IMR-90 (cell line): ENCODE results near the gene SCAF11. TPM values are rescaled to one million over a fixed set of nuclear protein-coding genes. Genes with fewer than 3 reads are reported as not detected.

Experiments
- ATAC-seq: fragments of 200-7000 bp; cut with Tn5 transposase; 2 replicates; pipeline ENCODE4 v1.9.1; 2020; ENCODE audit warnings: low read depth, mild to moderate bottlenecking, moderate library complexity
- BruUV-seq: library from RNA; stranded (reverse); fragments of 400-500 nt; replicated peaks from 2 replicates; lab custom pipeline; 2021; lab: Mats Ljungman, UMichigan
- CTCF ChIA-PET: fragments of 300-600 bp; formaldehyde crosslinking; extraction: SDS; loops from one replicate; lab custom pipeline; 2021; ENCODE audit warnings: antibody characterized with exemption; lab: Yijun Ruan, JAX
- POLR2A ChIA-PET: fragments of 300-600 bp; sonication (Branson Sonifier 250); formaldehyde crosslinking; loops from one replicate; lab custom pipeline; 2022; ENCODE audit warnings: antibody characterized with exemption; ENCODE audit not compliant: unreplicated experiment; lab: Charles Lee
- DNase-seq: peaks from one replicate; pipeline ENCODE4 v3.0.0; 2013
- H2AFZ ChIP-seq: replicated peaks from 2 replicates; pipeline ENCODE3; 2013; ENCODE audit warnings: low read length, mild to moderate bottlenecking; ENCODE audit not compliant: poor library complexity
- H2AK5ac ChIP-seq: 2 replicates; pipeline ENCODE4 v1.6.1; 2013; ENCODE audit warnings: low read depth, low read length, inconsistent platforms
- H2AK9ac ChIP-seq: replicated peaks from 2 replicates; pipeline ENCODE3; 2013; ENCODE audit warnings: mild to moderate bottlenecking, low read depth, low read length, moderate library complexity; ENCODE audit not compliant: poor library complexity
- H2BK120ac ChIP-seq: 2 replicates; pipeline ENCODE4 v1.6.1; 2013; ENCODE audit warnings: low read depth, low read length, inconsistent platforms
- H2BK15ac ChIP-seq: 3 replicates; pipeline ENCODE4 v1.6.1; 2013; ENCODE audit warnings: low read depth, low read length, inconsistent platforms
- H2BK20ac ChIP-seq: 2 replicates; pipeline ENCODE4 v1.6.1; 2013; ENCODE audit warnings: low read depth, mild to moderate bottlenecking, inconsistent platforms, low read length, moderate library complexity
- H2BK5ac ChIP-seq: 2 replicates; pipeline ENCODE4 v1.6.1; 2013; ENCODE audit warnings: mild to moderate bottlenecking, low read depth, low read length, inconsistent platforms; ENCODE audit not compliant: poor library complexity, severe bottlenecking
- H3K14ac ChIP-seq: replicated peaks from 2 replicates; pipeline ENCODE4 v1.6.1; 2013; ENCODE audit warnings: low read depth, low read length, inconsistent platforms
- H3K18ac ChIP-seq: 2 replicates; pipeline ENCODE4 v1.6.1; 2013; ENCODE audit warnings: low read depth, low read length, control low read depth
- H3K23ac ChIP-seq: 2 replicates; pipeline ENCODE4 v1.6.1; 2013; ENCODE audit warnings: low read depth, low read length, inconsistent platforms
- H3K27ac ChIP-seq: 2 replicates; pipeline ENCODE4 v1.5.1; 2013; ENCODE audit warnings: mild to moderate bottlenecking, control low read depth, low read length; ENCODE audit not compliant: insufficient read depth
- H3K27me3 ChIP-seq: 2 replicates; pipeline ENCODE4 v1.6.1; 2013; ENCODE audit warnings: low read length; ENCODE audit not compliant: control insufficient read depth, insufficient read depth
- H3K36me3 ChIP-seq: 2 replicates; pipeline ENCODE4 v1.6.1; 2013; ENCODE audit warnings: low read length, mixed read lengths; ENCODE audit not compliant: control insufficient read depth, insufficient read depth
- H3K4ac ChIP-seq: 2 replicates; pipeline ENCODE4 v1.6.1; 2013; ENCODE audit warnings: low read depth, low read length, inconsistent platforms
- H3K4me1 ChIP-seq: 2 replicates; pipeline ENCODE4 v1.6.1; 2013; ENCODE audit warnings: low read length, mixed read lengths; ENCODE audit not compliant: control insufficient read depth, insufficient read depth
- H3K4me2 ChIP-seq: 2 replicates; pipeline ENCODE4 v1.6.1; 2013; ENCODE audit warnings: low read depth, mild to moderate bottlenecking, control low read depth, low read length, moderate library complexity
- H3K4me3 ChIP-seq: 2 replicates; pipeline ENCODE4 v1.5.1; 2013; ENCODE audit warnings: low read depth, mild to moderate bottlenecking, control low read depth, low read length, moderate library complexity; ENCODE audit not compliant: insufficient read depth
- H3K56ac ChIP-seq: 2 replicates; pipeline ENCODE4 v1.6.1; 2013; ENCODE audit warnings: low read length, inconsistent platforms; ENCODE audit not compliant: insufficient read depth; ENCODE audit errors: extremely low read depth
- H3K79me1 ChIP-seq, 2 experiments: 2 replicates each; pipeline ENCODE4 v1.6.1; 2013; ENCODE audit warnings: low read length in 2 of 2, inconsistent platforms in 1 of 2, low read depth in 1 of 2
- H3K9ac ChIP-seq: 2 replicates; pipeline ENCODE4 v1.6.1; 2013; ENCODE audit warnings: low read depth, low read length, control low read depth
- H3K9me1 ChIP-seq: 2 replicates; pipeline ENCODE4 v1.6.1; 2013; ENCODE audit warnings: low read length, inconsistent platforms; ENCODE audit not compliant: insufficient read depth
- H3K9me3 ChIP-seq: 2 replicates; pipeline ENCODE4 v1.6.1; 2013; ENCODE audit warnings: low read length; ENCODE audit not compliant: control insufficient read depth, insufficient read depth
- H4K20me1 ChIP-seq: 2 replicates; pipeline ENCODE4 v1.6.1; 2013; ENCODE audit warnings: low read length, inconsistent platforms; ENCODE audit not compliant: insufficient read depth
- H4K5ac ChIP-seq: 2 replicates; pipeline ENCODE4 v1.6.1; 2013; ENCODE audit warnings: mild to moderate bottlenecking, low read depth, low read length, control low read depth
- H4K8ac ChIP-seq, 2 experiments: 2 replicates each; pipeline ENCODE4 v1.6.1; 2013; ENCODE audit warnings: low read depth in 2 of 2, low read length in 2 of 2, control low read depth in 1 of 2, inconsistent platforms in 1 of 2
- H4K91ac ChIP-seq: 2 replicates; pipeline ENCODE4 v1.6.1; 2013; ENCODE audit warnings: low read depth, low read length, inconsistent platforms; ENCODE audit not compliant: insufficient read depth
- BHLHE40 ChIP-seq: fragments of 150-350 bp; IDR thresholded peaks from 2 replicates; pipeline ENCODE4 v1.6.1; 2016; ENCODE audit warnings: mild to moderate bottlenecking, low read depth, low read length
- CTCF ChIP-seq: conservative IDR thresholded peaks from 2 replicates; pipeline ENCODE4 v1.5.1; 2012; ENCODE audit warnings: mild to moderate bottlenecking, low read depth, low read length, improper control_type of control experiment
- ELK1 ChIP-seq: fragments of 150-350 bp; IDR thresholded peaks from 2 replicates; pipeline ENCODE4 v1.6.1; 2016; ENCODE audit warnings: low read depth, mild to moderate bottlenecking, low read length, moderate library complexity, borderline replicate concordance
- FOS ChIP-seq: fragments of 150-350 bp; IDR thresholded peaks from 2 replicates; pipeline ENCODE4 v1.6.1; 2016; ENCODE audit warnings: low read depth, low read length
- NFE2L2 ChIP-seq: fragments of 150-350 bp; IDR thresholded peaks from 2 replicates; pipeline ENCODE4 v1.6.1; 2016; ENCODE audit warnings: low read depth, mild to moderate bottlenecking, low read length
- POLR2A ChIP-seq: IDR thresholded peaks from 2 replicates; pipeline ENCODE4 v1.6.1; 2012; ENCODE audit warnings: mild to moderate bottlenecking, low read depth, low read length
- RAD21 ChIP-seq: IDR thresholded peaks from 2 replicates; pipeline ENCODE4 v1.6.1; 2012; ENCODE audit warnings: low read length, improper control_type of control experiment
- RCOR1 ChIP-seq: IDR thresholded peaks from 2 replicates; pipeline ENCODE4 v1.6.1; 2012; ENCODE audit warnings: mild to moderate bottlenecking, low read length, improper control_type of control experiment; ENCODE audit not compliant: insufficient replicate concordance
- RFX5 ChIP-seq: IDR thresholded peaks from 2 replicates; pipeline ENCODE4 v1.8.0; 2012; ENCODE audit warnings: low read depth, mild to moderate bottlenecking, low read length, moderate library complexity
- whole genome bisulfite sequencing, 2 experiments: methylation state at CpG; one replicate each; pipeline versions ENCODE4 v1.1.5 to v1.1.7; 2013; ENCODE audit warnings: missing lambda C conversion rate in 2 of 2; ENCODE audit not compliant: insufficient read length in 1 of 2; ENCODE audit errors: extremely low coverage in 2 of 2; 5-methylcytosine and 5-hydroxymethylcytosine counted together
- dilution Hi-C: fragments of 300-500 bp; cut with HindIII; formaldehyde crosslinking; loops from one replicate; pipeline ENCODE4 v1.14.3; 2018; ENCODE audit warnings: low sequenced_read_pairs; ENCODE audit not compliant: unreplicated experiment
- in situ Hi-C: fragments of 300-500 bp; cut with MboI; formaldehyde crosslinking; loops from 3 replicates; pipeline ENCODE4 v1.14.3; 2019; ENCODE audit warnings: low sequenced_read_pairs, inconsistent platforms, mixed read lengths
- intact Hi-C: fragments of 100-400 bp; cut with micrococcal nuclease; formaldehyde crosslinking; loops from 2 replicates; pipeline ENCODE4 v1.10.0; 2022
- polyA plus RNA-seq, 3 experiments: library from polyadenylated mRNA; depleted of rRNA; stranded (reverse); fragments of >200 nt; gene quantifications; 2 replicates each; pipeline ENCODE4 v1.2.3, GENCODE V29; 2012; ENCODE audit warnings: low replicate concordance in 1 of 3
- total RNA-seq: library from RNA; depleted of rRNA; stranded (reverse); fragments of >200 nt; gene quantifications from 2 replicates; pipeline ENCODE4 v1.2.3, GENCODE V29; 2012

Gene SCAF11
- total and polyA plus RNA-seq, 2 of the 4 experiments (the other 2 are of a cell fraction): 33.9 to 70.4 TPM

- Histone ChIP-seq H4K20me1 (peaks cover 54% of the 10 kb centered on the region), H3K4me2 (no peak overlapping the region), H4K5ac (no peak overlapping the region), H2AK9ac (no peak overlapping the region), H3K9me1 (peaks cover 4% of the 10 kb centered on the region; the same call in 1 of the 2 replicates), H2AK5ac (no peak overlapping the region), H2BK5ac (no peak overlapping the region), H3K56ac (no peak overlapping the region), H3K9me3 (no peaks in the 10 kb centered on the region), H4K91ac (no peak overlapping the region), H3K4me3 (no peak overlapping the region), H3K4me1 (peaks cover 3% of the 10 kb centered on the region; the same call in 1 of the 2 replicates), H3K14ac (no peak overlapping the region; the same call in 1 of the 2 replicates), H2AFZ (no peak overlapping the region), H2BK120ac (no peak overlapping the region), H2BK15ac (no peak overlapping the region), H3K27ac (no peak overlapping the region), H3K27me3 (no peaks in the 10 kb centered on the region), H3K18ac (no peak overlapping the region), H3K9ac (no peak overlapping the region), H4K8ac (no peak overlapping the region), H2BK20ac (no peak overlapping the region), H3K79me1 (peaks cover 0 to 49% of the 10 kb centered on the region in 2 experiments; a peak in 2 of 4 replicates), H3K23ac (no peak overlapping the region; the same call in 1 of the 2 replicates), H3K36me3 (0 out of 2 replicates have a peak, but pooled peaks cover 2% of the 10 kb centered on the region), H3K4ac (no peak overlapping the region)
- ATAC-seq: no peak
- in situ Hi-C loops: no loop called here
- CTCF ChIA-PET: no interaction called here
- no TSS peak for BruUV-seq
- intact Hi-C loops: loop anchor here (5.0 kb wide), 1 partner anchor 74 kb away; no protein-coding TSS in a partner anchor
- DNase-seq: no peak
- dilution Hi-C loops: no loop called here
- TF ChIP-seq FOS (no peak), ELK1 (no peak), NFE2L2 (no peak), BHLHE40 (no peak), RCOR1 (no peak), CTCF (no peak), RFX5 (no peak), RAD21 (no peak), POLR2A (no peak)
- WGBS, 2 experiments: 75% methylated on average over 1 of the region's 5 CpGs; no CpG with 5 or more reads in 1 of the 2 experiments
- POLR2A ChIA-PET: no interaction called here
Observed at GRCh38 chr12:45986641-45987339, 3.6 kb downstream of the SCAF11 start.
